Stimulated activated CD4-positive, alpha-beta T cell treated with anti-CD3 and anti-CD28 coated beads, TNF-alpha, amount 100 ng/mL, for 48 hours (primary cell): ENCODE measurements around the gene OR52R1.
"Not testable (repeated sequence)": the region's sequence is repeated elsewhere in the genome, so short reads cannot be mapped to it uniquely, and the experiment has no call there.

Source experiments
- DNase-seq, 3 donors: peaks; one replicate each; pipeline ENCODE4 v3.0.0-alpha.2; 2020; ENCODE audit warnings: low read depth in 3 of 3

Gene OR52R1

GRCh38 chr11:4804280-4804679 is at the start of gene OR52R1:
Gene OR52R1 (minus strand): TSS chr11:4804380. CDS start chr11:4804380, 0 bp downstream.
- DNase-seq, result no peak

GRCh38 chr11:4851033-4851432 is 46.9 kb upstream of the OR52R1 start:
- DNase-seq, result no peak

DNA sequence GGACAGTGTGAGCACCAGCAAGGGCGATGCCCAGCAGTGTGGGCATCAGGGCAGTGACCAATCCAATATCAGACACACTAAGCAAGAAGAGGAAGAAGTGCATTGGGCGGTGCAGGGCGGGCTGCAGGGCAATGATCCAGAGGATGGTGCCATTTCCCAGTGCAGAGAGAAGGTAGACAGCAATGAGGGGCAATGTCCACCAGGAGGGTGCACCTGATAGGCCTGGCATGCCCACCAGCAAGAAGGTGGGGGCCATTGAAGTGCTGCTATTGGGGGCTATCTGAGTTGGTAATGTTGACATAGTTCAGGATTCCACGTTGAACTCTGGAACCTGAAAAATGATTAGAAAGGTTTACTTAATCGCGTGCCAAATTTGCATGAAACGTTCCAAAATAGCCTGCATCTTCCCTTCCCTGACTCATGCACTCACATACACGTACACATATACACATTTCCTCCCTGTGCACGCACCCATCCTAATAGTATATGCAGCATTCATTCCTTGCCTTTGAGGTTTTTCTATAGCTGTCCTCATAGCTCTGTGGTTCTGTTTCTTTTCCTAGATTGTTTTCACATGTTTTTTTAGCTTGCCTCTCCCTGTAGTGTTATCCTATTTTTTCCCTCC is 44.8 kb upstream of the OR52R1 start, which contains the start of gene OR51S1:
Gene OR51S1 (minus strand): TSS at position 301 of the 625 bp plus-strand sequence. CDS start 0 bp downstream, at position 301.
- no peak for DNase-seq

GRCh38 chr11:4839851-4840549 is 35.8 kb upstream of the OR52R1 start:
- no peak for DNase-seq

DNA sequence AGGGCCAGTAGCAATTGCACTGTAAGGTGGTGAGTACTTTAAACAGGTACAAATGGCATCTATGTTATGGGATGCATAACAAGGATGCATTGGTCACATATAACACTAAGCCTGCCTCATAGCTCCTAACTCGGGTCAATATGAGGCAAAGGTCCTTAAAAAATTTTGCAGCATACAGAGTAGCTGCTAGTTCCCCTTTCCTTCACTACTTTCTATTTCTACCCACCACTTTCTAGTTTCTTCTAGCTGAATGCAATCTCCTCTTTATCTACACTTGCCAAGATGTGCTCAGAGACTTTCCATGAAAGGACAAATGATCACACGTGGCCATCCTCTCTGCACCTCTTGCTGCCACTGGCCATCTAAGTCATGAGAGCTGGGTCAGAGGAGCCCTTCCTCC is 26.7 kb upstream of the OR52R1 start:
- DNase-seq, result no peak

DNA sequence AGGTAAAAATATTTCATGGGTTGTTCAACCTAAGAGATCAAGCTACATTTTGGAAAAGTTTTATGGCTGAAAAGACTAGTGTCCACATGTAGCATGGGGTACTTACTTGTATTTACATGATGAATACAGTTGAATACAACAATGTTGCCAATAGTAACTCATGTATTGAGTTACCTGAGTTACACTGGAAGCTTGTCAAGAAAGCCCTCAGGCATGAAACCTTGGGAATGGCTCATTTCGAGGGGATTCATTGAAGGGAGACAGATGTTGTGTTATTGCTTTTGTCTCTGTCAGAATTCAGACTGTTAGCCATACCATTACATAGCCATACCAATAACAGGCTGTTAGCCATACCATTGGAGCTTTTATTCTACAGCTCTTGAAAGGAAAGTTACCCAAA is 26.2 kb upstream of the OR52R1 start:
- DNase-seq, result no peak

DNA sequence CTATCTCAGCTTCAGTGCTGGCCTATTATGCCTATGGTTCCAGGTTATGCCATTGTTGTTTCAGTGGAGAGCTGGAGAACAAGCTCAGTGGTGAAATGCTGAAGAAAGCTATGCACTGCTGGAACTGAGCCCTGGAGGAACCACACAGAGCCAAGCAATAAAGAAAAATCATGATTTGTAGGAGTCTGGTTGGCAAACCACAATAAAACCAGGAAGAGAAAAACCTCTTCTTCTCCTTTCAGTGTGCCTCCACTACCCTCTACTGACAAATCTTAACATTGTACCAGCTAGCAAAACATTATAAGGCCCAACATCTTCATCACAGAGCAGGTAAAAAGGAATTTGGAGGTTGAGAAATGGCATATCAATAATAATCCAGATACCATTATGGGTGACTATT is 22.2 kb upstream of the OR52R1 start:
- no peak for DNase-seq

DNA sequence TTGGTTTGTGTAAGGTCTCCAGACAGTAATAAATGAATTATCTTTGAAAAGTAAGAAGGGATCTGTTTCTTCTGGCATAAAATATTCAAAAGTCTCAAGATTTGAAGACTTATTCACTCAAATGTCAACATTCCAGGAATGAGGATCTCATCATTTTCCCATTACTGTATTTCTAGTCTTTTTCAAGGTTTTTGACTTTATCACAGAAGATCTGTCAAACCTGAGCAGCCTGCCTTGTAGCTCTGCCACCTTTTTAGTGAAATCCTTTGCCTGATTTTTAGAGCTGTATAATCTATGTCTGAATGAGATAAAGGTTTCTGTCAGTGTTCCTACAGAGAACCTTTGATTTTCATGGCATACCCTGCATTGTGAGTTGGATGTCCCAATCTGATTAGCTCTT is 21.0 kb upstream of the OR52R1 start:
- DNase-seq, result no peak

GRCh38 chr11:4821021-4821420 is 16.8 kb upstream of the OR52R1 start, which contains the start of gene OR51F2:
Gene OR51F2 (plus strand): TSS chr11:4821321. CDS start chr11:4821422, 101 bp downstream.
- DNase-seq, result no peak

- no peak for DNase-seq
Observed at GRCh38 chr11:4809246-4809645, 5.1 kb upstream of the OR52R1 start.

DNA sequence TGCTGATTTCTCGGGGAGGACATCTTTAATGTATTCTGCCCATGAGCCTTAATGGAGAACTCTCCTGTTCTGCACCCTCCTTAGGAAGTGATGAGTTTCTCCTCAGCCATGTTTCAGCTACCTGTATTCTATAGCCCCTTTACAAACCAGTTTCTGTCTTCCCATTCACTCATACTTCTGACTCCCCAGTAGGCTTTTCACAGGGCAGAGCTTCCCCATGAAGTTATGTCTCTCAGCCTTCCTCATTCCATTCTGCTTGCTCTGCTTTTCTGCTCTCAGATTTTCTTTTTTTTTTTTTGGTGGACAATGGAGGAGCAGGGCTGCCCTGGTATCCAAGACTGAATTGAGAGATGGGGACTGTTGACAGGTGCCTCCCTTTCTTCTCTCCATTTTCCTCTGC is 4.3 kb upstream of the OR52R1 start:
- DNase-seq, result no peak

GRCh38 chr11:4801316-4801715 is 2.9 kb downstream of the OR52R1 start:
- DNase-seq, result not testable (repeated sequence)

DNA sequence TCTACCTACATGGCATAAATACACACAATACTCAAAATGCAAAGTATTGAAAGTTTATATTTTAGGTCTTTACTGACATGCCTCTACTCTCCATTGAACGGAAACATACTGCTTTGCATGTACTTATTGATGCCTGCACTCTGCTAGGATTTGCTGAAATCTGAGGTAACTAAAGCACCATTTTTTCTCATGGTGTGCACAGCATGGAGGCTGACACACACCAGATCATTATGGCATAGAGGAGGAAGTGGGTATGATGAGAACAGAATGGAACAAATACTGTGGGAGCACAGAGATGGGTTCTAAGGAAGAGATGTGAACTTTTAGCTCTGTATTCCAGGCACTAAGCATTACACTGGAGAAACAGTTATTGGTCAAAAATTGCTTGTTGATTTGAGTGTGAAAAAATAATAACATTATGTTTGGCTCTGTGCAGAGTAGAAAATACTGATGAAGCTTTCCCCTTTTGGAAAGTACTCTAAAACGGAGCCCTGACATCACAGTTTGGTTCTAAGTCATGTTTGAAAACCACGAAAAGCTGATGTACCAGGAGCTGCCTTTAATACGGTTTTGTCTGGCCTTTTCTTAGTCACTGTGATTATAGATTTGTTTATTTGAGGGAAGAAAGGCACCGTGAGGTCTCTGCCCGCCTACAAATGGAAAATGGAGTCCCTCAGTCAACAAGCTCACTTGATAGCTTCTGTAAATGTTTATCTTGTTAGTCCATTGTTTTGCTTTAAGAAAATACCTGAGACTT is 5.6 kb downstream of the OR52R1 start:
- DNase-seq, result no peak

GRCh38 chr11:4797206-4797605 is 7.0 kb downstream of the OR52R1 start:
- no peak for DNase-seq

GRCh38 chr11:4782454-4782853 is 21.7 kb downstream of the OR52R1 start:
- DNase-seq, result no peak

- DNase-seq, result no peak
Observed at GRCh38 chr11:4769838-4770237, 34.3 kb downstream of the OR52R1 start, which contains the start of gene OR51F1. Gene OR51F1 (minus strand): TSS chr11:4769938. CDS start chr11:4769938, 0 bp downstream.

DNA sequence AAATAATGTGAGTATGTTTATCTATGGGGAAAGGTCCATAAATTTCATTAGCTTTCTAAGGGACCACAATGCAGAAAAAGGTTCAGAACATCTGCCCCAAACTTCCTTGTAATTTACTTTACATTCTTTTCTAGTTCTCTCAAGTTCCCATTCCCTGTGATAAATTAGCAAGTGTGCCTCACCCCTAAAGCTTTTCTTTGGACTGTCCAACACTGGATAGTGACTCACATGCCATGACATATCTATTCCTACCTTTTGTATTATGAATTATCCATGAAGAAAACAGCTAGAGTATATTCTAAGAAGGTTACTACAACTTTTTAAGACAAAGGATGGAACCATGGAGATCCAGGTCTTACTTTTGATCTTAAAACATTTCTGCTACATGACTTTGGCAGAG is 36.1 kb downstream of the OR52R1 start:
- no peak for DNase-seq

DNA sequence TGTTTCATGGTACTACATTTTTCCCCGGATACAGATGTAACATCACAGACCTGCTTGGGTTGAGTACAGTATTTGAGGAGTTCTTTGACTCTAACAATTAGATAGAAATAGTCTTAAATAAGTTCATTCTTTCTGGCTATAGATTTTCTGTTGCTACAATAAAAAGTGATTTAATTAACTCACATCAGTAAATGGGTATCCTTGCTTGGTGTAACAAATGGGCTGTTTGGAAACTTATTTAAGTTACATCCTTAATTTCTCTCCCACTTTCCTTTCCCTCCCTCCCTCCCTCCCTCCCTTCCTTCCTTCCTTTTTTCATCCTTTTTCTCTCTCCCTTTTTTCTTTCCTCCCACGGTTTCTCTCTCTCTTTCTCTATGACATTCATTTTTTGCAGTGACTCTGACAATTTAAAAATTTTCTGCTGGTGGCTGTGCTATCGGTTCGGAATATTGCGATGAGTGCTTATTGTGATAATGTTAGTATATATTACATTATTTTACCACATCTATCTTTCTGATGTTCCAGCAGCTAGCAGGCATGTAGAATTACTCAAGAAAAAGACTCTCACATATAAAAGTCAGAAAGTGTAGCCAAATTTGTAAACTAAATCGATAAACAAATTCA is 37.6 kb downstream of the OR52R1 start:
- no peak for DNase-seq

GRCh38 chr11:4763096-4763495 is 41.1 kb downstream of the OR52R1 start:
- DNase-seq, result no peak
